PFSK-1 (cell line): ENCODE results near the gene VWA3B.

Experiments
- FOXP2 ChIP-seq: optimal IDR thresholded peaks from 2 replicates; pipeline ENCODE3; 2011; ENCODE audit warnings: borderline replicate concordance, control low read depth, inconsistent platforms; ENCODE audit not compliant: insufficient read depth; ENCODE audit errors: extremely low read length, extremely low read depth
- POLR2AphosphoS5 ChIP-seq: IDR thresholded peaks from 2 replicates; pipeline ENCODE4 v1.6.1; 2012; ENCODE audit warnings: low read depth, mild to moderate bottlenecking, control low read depth, low read length, moderate library complexity
- SIN3A ChIP-seq: IDR thresholded peaks from 2 replicates; pipeline ENCODE4 v1.6.1; 2012; ENCODE audit warnings: mild to moderate bottlenecking, low read length, moderate library complexity, borderline replicate concordance; ENCODE audit not compliant: insufficient read depth
- TAF1 ChIP-seq: IDR thresholded peaks from 2 replicates; pipeline ENCODE4 v1.6.1; 2012; ENCODE audit warnings: low read length, control low read depth, borderline replicate concordance; ENCODE audit not compliant: insufficient read depth
- TF ChIP-seq, protein P1 (sequence below), 2 experiments: IDR thresholded peaks; 2 replicates each; pipeline versions ENCODE4 v1.6.1 to v1.8.0; 2011 to 2012; ENCODE audit warnings: low read depth in 2 of 2, low read length in 2 of 2, control low read depth in 1 of 2, inconsistent platforms in 1 of 2, mild to moderate bottlenecking in 1 of 2, moderate library complexity in 1 of 2; ENCODE audit not compliant: insufficient read depth in 1 of 2

Gene VWA3B

DNA sequence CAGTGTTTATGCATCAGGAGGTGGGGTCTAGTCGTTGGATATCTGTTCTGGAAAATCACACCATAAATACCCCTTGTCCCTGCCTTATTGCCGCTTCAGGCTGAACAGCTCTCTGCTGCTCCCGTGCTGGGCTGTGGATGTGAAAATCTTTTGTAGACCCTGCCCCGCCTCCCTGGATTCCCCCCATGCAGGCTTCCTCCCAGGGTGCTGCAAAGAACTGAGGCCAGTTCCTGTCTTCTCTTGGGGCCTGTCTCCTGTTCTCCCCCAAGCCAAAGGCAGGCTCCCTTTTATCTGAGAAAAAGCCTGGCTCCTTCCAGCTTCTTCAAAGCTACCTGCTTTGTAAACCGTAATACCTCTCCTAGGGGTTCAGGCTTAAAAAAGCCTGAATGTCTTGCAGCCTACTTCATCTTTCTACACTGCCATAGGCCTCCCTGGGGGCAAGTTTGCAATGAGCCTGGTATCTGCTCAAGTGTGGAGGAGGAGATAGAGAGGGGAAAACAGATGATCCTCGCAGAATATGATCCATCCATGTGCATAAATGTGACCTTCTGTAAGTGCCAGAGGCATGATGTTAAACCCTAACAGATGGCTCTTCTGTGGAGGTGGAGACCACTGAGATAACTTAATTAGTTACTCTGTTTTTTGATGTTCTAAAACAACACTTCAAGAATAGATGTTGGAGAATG, 55.3 kb downstream of the VWA3B start:
- TF ChIP-seq SIN3A: no peak
- no peak for TF ChIP-seq TAF1
- TF ChIP-seq, protein P1, sequence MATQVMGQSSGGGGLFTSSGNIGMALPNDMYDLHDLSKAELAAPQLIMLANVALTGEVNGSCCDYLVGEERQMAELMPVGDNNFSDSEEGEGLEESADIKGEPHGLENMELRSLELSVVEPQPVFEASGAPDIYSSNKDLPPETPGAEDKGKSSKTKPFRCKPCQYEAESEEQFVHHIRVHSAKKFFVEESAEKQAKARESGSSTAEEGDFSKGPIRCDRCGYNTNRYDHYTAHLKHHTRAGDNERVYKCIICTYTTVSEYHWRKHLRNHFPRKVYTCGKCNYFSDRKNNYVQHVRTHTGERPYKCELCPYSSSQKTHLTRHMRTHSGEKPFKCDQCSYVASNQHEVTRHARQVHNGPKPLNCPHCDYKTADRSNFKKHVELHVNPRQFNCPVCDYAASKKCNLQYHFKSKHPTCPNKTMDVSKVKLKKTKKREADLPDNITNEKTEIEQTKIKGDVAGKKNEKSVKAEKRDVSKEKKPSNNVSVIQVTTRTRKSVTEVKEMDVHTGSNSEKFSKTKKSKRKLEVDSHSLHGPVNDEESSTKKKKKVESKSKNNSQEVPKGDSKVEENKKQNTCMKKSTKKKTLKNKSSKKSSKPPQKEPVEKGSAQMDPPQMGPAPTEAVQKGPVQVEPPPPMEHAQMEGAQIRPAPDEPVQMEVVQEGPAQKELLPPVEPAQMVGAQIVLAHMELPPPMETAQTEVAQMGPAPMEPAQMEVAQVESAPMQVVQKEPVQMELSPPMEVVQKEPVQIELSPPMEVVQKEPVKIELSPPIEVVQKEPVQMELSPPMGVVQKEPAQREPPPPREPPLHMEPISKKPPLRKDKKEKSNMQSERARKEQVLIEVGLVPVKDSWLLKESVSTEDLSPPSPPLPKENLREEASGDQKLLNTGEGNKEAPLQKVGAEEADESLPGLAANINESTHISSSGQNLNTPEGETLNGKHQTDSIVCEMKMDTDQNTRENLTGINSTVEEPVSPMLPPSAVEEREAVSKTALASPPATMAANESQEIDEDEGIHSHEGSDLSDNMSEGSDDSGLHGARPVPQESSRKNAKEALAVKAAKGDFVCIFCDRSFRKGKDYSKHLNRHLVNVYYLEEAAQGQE (IDR thresholded peaks at IDR 0.05; ENCODE audit: insufficient read depth in 1 of 2, low read depth in 2 of 2, low read length in 2 of 2): no peak
- TF ChIP-seq POLR2AphosphoS5: no peak
- no peak for TF ChIP-seq FOXP2

DNA sequence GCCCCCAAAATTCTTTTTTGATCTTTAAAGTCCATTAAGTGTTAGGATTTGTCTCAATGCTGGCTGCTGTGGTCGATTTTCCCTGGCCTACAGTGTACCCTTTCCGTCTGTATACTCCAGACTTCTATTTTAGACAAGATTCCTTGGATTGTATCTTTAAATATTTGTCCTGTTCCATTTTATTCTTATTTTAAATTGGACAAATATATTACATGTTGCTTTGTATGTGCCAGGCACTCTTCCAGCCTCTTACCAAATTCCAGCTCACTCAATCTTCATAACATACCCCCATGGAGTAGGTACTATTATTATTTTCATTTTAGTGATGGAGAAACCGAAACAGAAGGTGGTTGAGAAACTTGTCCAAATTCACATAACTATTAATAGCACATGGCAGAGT, 58.1 kb downstream of the VWA3B start:
- TF ChIP-seq SIN3A: no peak
- TF ChIP-seq FOXP2: no peak
- TF ChIP-seq POLR2AphosphoS5: no peak
- TF ChIP-seq, protein P1 (IDR thresholded peaks at IDR 0.05; ENCODE audit: insufficient read depth in 1 of 2, low read depth in 2 of 2, low read length in 2 of 2): no peak
- no peak for TF ChIP-seq TAF1

DNA sequence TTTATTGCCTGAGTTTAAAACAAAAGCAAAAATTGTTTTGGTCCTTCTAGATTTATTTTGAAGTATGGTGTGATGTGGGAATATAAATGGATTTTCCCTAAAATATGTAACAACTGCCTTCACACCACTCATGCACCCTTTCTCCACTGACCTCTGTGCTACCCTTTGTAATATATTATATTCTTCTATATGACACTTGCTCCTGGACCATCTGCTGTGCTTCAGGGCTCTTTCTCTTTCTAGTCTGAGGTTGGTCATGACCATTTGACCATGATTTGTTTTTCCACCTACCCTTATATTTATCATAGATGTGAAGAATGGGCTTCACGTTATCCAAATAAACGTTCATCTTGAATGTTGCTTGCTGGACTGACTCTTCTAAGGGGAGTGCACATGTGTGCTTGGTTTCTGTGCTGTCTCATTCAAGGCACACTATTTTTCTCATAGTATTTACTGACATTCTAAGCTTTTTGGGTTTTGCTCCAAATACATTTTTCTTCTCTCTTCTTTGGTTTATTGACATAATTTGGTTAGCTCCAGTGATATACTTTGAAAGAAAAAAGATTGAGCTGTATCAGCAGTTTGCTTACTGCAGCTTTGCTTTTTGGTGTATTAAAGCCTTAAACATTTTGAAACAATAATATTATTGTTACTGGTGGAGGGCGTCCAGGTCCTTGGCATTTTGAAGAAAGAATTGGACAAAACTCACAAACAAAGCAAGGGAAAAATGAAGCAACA, 61.8 kb downstream of the VWA3B start:
- no peak for TF ChIP-seq POLR2AphosphoS5
- TF ChIP-seq, protein P1 (IDR thresholded peaks at IDR 0.05; ENCODE audit: insufficient read depth in 1 of 2, low read depth in 2 of 2, low read length in 2 of 2): no peak
- TF ChIP-seq FOXP2: no peak
- no peak for TF ChIP-seq TAF1
- TF ChIP-seq SIN3A: no peak

DNA sequence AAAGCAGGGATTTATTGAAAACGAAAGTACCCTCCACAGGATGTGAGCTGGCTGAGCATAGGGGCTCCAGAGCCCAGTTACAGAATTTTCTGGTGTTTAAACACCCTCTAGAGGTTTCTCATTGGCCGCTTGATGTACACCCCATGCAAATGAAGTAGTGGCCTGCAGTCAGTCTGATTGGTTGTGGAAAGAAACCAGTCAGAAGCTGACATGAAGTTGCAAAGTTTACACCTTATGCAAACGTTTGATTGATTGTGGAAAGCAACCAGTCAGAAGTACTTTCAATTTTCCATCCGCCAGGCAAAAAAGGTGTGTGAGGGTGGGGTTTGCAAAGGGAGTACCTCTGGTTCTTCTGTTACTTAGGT, 62.3 kb downstream of the VWA3B start:
- TF ChIP-seq, protein P1 (IDR thresholded peaks at IDR 0.05; ENCODE audit: insufficient read depth in 1 of 2, low read depth in 2 of 2, low read length in 2 of 2): no peak
- no peak for TF ChIP-seq SIN3A
- TF ChIP-seq POLR2AphosphoS5: no peak; the same call in 1 of the 2 replicates
- no peak for TF ChIP-seq TAF1
- no peak for TF ChIP-seq FOXP2
